ENCODE data around the gene ZSWIM3. TPM values are rescaled to one million over a fixed set of nuclear protein-coding genes. Genes with fewer than 3 reads are reported as not detected.

ZSWIM3 gene
- total and polyA plus RNA-seq, 5 donors from 2014 or later = 0.90 to 4.2 (median 2.2) TPM

DNA sequence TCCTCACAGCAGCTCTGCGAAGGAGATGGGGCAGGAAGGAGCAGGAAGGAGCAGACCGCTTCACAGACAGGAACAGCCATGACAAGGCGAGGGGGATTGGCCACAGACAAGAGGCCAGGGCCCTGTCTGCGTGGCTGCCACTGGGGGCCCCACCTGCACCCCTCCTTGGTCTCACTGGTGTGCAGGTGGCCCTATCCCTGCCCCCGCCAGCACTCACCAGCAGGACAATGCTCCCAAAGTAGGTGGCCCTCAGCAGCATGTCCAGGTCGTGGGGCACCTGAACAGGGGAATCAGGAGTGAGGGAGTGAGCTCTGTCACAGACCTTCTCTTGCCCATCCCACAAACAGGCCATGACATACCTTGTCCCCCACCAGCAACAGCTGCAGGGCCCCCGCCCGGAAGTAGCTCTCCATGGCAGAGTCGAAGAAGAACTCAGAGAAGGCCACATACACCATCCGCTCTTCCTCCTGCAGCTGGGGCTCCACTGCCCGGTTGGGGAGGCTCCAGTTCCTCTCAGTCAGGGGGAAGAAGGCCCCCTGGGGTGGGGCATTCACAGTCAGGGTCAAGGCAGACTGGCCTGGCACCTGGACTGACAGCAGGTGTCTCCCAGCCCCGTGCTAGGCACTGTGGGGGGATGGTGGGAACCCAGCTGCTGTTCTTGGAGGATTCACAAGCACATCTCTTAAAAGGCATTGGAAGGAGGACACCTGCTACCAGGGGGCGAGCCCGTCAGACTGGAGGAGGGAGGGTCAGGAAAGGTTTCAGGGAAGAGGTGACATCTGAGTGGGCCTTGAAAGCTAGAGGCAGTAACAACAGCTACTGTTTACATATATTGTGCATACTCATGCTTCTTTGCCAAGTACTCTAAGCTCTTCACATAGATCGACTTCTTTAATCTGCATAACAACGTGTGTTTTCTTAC, 47.4 kb downstream of the ZSWIM3 start:
- DNase-seq = no peak

DNA sequence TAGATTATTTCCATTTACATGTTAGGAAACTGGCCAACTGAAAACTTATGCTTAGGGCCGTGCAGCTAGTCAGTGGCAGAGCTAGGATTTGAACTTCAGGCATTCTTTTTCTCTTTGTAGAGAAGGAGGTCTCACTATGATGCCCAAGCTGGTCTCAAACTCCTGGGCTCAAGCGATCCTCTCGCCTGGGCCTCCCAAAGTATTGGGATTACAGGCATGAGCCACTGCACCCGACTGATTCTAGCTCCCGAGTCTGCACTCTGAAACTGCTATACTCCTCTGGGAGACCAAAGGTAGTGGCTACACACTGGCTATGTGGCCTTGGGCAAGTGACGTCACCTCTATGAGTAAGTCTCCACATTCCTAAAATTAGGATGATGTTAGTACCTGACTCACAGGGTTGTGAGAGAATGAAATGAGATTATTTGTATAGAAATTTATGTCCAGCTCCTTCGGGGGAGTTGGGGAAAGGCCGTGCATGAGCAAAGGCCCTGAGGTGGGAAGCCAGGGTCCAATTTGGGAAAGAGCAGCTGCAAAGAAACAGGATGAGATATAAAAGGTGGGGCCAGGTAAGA, 48.2 kb downstream of the ZSWIM3 start:
- H3K4me1 ChIP-seq (ENCODE audit: control insufficient read depth, insufficient read depth, low read length, poor library complexity, severe bottlenecking) = no peaks in the 10 kb centered on the region
- no peaks in the 10 kb centered on the region for H3K36me3 ChIP-seq (ENCODE audit: control insufficient read depth, insufficient read depth, low read length)
- no peak overlapping the region for H3K27ac ChIP-seq (ENCODE audit: insufficient read depth, low read length, poor library complexity, severe bottlenecking)
- DNase-seq (no peak), ATAC-seq (ENCODE audit: low read depth in 2 of 2) (no peak)
- Mint-ChIP-seq H3K27me3 (no peaks in the 10 kb centered on the region), H3K36me3 (no peaks in the 10 kb centered on the region), H3K4me1 (peaks cover 0 to 4% (median 2%) of the 10 kb centered on the region in 4 donors), H3K27ac (no peak overlapping the region), H3K4me3 (no peak overlapping the region), H3K9me3 (no peaks in the 10 kb centered on the region)
- H3K4me3 ChIP-seq (ENCODE audit: low read depth, low read length) = no peak overlapping the region
- H3K9me3 ChIP-seq (ENCODE audit: control insufficient read depth in 2 of 2, low read length in 2 of 2) = no peaks in the 10 kb centered on the region
- no peaks in the 10 kb centered on the region for H3K27me3 ChIP-seq (ENCODE audit: control insufficient read depth, insufficient read depth, low read length)

More for the DNA sequence above, 47.4 kb downstream of the ZSWIM3 start:
- H3K4me1 ChIP-seq (ENCODE audit: control insufficient read depth, insufficient read depth, low read length, poor library complexity, severe bottlenecking) = no peaks in the 10 kb centered on the region
- H3K27me3 Mint-ChIP-seq = no peaks in the 10 kb centered on the region
- H3K27me3 ChIP-seq (ENCODE audit: control insufficient read depth, insufficient read depth, low read length) = no peaks in the 10 kb centered on the region
- no peak overlapping the region for H3K27ac Mint-ChIP-seq
- ATAC-seq (ENCODE audit: low read depth in 2 of 2) = no peak
- H3K9me3 ChIP-seq (ENCODE audit: control insufficient read depth in 2 of 2, low read length in 2 of 2) = no peaks in the 10 kb centered on the region
- no peaks in the 10 kb centered on the region for H3K36me3 Mint-ChIP-seq
- H3K36me3 ChIP-seq (ENCODE audit: control insufficient read depth, insufficient read depth, low read length) = no peaks in the 10 kb centered on the region
- H3K4me3 Mint-ChIP-seq = no peak overlapping the region
- H3K9me3 Mint-ChIP-seq = no peaks in the 10 kb centered on the region
- H3K4me3 ChIP-seq (ENCODE audit: low read depth, low read length) = no peak overlapping the region
- H3K4me1 Mint-ChIP-seq = peaks cover 0 to 2% (median 0%) of the 10 kb centered on the region in 4 donors
- no peak overlapping the region for H3K27ac ChIP-seq (ENCODE audit: insufficient read depth, low read length, poor library complexity, severe bottlenecking)

- Histone ChIP-seq H3K4me1 (ENCODE audit: control insufficient read depth, insufficient read depth, low read length, poor library complexity, severe bottlenecking) (peaks cover 17% of the 10 kb centered on the region), H3K9me3 (ENCODE audit: control insufficient read depth in 2 of 2, low read length in 2 of 2) (no peaks in the 10 kb centered on the region), H3K36me3 (ENCODE audit: control insufficient read depth, insufficient read depth, low read length) (no peaks in the 10 kb centered on the region), H3K4me3 (ENCODE audit: low read depth, low read length) (no peak overlapping the region), H3K27ac (ENCODE audit: insufficient read depth, low read length, poor library complexity, severe bottlenecking) (no peak overlapping the region), H3K27me3 (ENCODE audit: control insufficient read depth, insufficient read depth, low read length) (no peaks in the 10 kb centered on the region)
- DNase-seq (no peak), ATAC-seq (ENCODE audit: low read depth in 2 of 2) (no peak)
- Mint-ChIP-seq H3K9me3 (no peaks in the 10 kb centered on the region), H3K27me3 (peaks cover 8% of the 10 kb centered on the region), H3K27ac (peak overlapping the region in 1 of 3 donors; percentile 27), H3K4me3 (peak overlapping the region in 1 of 4 donors; percentile 32), H3K4me1 (peaks cover 0 to 20% (median 7%) of the 10 kb centered on the region in 4 donors), H3K36me3 (no peaks in the 10 kb centered on the region)
Measured at GRCh38 chr20:45907219-45907948, 50.0 kb downstream of the ZSWIM3 start.

- Mint-ChIP-seq H3K4me1 (peaks cover 0 to 21% (median 7%) of the 10 kb centered on the region in 4 donors), H3K9me3 (no peaks in the 10 kb centered on the region), H3K4me3 (no peak overlapping the region), H3K27me3 (peaks cover 10% of the 10 kb centered on the region), H3K36me3 (no peaks in the 10 kb centered on the region), H3K27ac (no peak overlapping the region)
- H3K4me1 ChIP-seq (ENCODE audit: control insufficient read depth, insufficient read depth, low read length, poor library complexity, severe bottlenecking) = peaks cover 19% of the 10 kb centered on the region
- no peak for ATAC-seq (ENCODE audit: low read depth in 2 of 2)
- DNase-seq = no peak
- peaks cover under 1% of the 10 kb centered on the region for H3K27me3 ChIP-seq (ENCODE audit: control insufficient read depth, insufficient read depth, low read length)
- no peaks in the 10 kb centered on the region for H3K36me3 ChIP-seq (ENCODE audit: control insufficient read depth, insufficient read depth, low read length)
- no peaks in the 10 kb centered on the region for H3K9me3 ChIP-seq (ENCODE audit: control insufficient read depth in 2 of 2, low read length in 2 of 2)
- H3K27ac ChIP-seq (ENCODE audit: insufficient read depth, low read length, poor library complexity, severe bottlenecking) = no peak overlapping the region
- no peak overlapping the region for H3K4me3 ChIP-seq (ENCODE audit: low read depth, low read length)
Measured at GRCh38 chr20:45908084-45908483, 50.7 kb downstream of the ZSWIM3 start.

DNA sequence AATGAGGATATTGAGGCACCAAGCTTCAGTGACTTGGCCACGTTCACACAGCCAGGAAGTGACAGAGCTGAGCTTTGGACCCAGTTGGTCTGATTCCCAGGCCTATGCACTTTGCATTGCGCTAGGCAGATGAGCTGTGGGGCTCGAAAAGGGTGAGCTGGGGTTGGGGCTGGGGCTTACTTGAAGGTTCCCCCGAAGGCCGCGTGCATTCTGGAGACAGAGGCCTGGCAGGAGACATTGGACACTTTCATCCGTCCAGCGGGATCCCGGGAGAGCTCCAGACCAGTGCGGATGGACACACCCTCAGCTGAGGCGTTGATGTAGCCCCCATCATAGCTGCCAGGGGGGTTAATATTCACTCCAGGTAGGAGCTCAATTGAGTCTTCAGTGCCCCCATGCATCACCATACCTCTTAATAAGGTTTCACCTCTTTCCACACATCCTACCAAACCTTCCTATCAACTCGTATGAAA, 52.0 kb downstream of the ZSWIM3 start:
- Histone ChIP-seq H3K27me3 (ENCODE audit: control insufficient read depth, insufficient read depth, low read length) (peaks cover 2% of the 10 kb centered on the region), H3K9me3 (ENCODE audit: control insufficient read depth in 2 of 2, low read length in 2 of 2) (no peaks in the 10 kb centered on the region), H3K36me3 (ENCODE audit: control insufficient read depth, insufficient read depth, low read length) (no peaks in the 10 kb centered on the region), H3K4me3 (ENCODE audit: low read depth, low read length) (no peak overlapping the region), H3K4me1 (ENCODE audit: control insufficient read depth, insufficient read depth, low read length, poor library complexity, severe bottlenecking) (peaks cover 19% of the 10 kb centered on the region), H3K27ac (ENCODE audit: insufficient read depth, low read length, poor library complexity, severe bottlenecking) (no peak overlapping the region)
- no peak overlapping the region for H3K27ac Mint-ChIP-seq
- peak overlapping the region in 1 of 4 donors; percentile 30 for H3K4me3 Mint-ChIP-seq
- no peak for DNase-seq
- H3K9me3 Mint-ChIP-seq = no peaks in the 10 kb centered on the region
- no peaks in the 10 kb centered on the region for H3K36me3 Mint-ChIP-seq
- no peak for ATAC-seq (ENCODE audit: low read depth in 2 of 2)
- H3K27me3 Mint-ChIP-seq = peaks cover 16% of the 10 kb centered on the region
- peaks cover 0 to 21% (median 7%) of the 10 kb centered on the region in 4 donors for H3K4me1 Mint-ChIP-seq

- H3K36me3 ChIP-seq (ENCODE audit: control insufficient read depth, insufficient read depth, low read length) = no peaks in the 10 kb centered on the region
- H3K4me1 ChIP-seq (ENCODE audit: control insufficient read depth, insufficient read depth, low read length, poor library complexity, severe bottlenecking) = peaks cover 19% of the 10 kb centered on the region
- H3K27me3 ChIP-seq (ENCODE audit: control insufficient read depth, insufficient read depth, low read length) = peaks cover 2% of the 10 kb centered on the region
- Mint-ChIP-seq H3K27ac (peak overlapping the region in 2 of 3 donors; percentile 60 to 84), H3K4me3 (peak overlapping the region; percentile 30 to 87 (median 84)), H3K9me3 (no peaks in the 10 kb centered on the region), H3K36me3 (no peaks in the 10 kb centered on the region), H3K4me1 (peaks cover 0 to 21% (median 7%) of the 10 kb centered on the region in 4 donors), H3K27me3 (peaks cover 21% of the 10 kb centered on the region)
- no peak overlapping the region for H3K27ac ChIP-seq (ENCODE audit: insufficient read depth, low read length, poor library complexity, severe bottlenecking)
- peak overlapping the region; percentile 32 for H3K4me3 ChIP-seq (ENCODE audit: low read depth, low read length)
- H3K9me3 ChIP-seq (ENCODE audit: control insufficient read depth in 2 of 2, low read length in 2 of 2) = no peaks in the 10 kb centered on the region
- DNase-seq (no peak), ATAC-seq (ENCODE audit: low read depth in 2 of 2) (no peak)
Measured at GRCh38 chr20:45909817-45910669, 52.6 kb downstream of the ZSWIM3 start.
